GM21390 (cell line): ENCODE data around the gene TUB.

Experiments used
- ATAC-seq: cut with Tn5 transposase; IDR thresholded peaks from one replicate; pipeline ENCODE4 v1.9.1; 2021; ENCODE audit not compliant: unreplicated experiment

TUB gene

GRCh38 chr11:8089791-8090510 is 8.9 kb downstream of the TUB start:
- no peak for ATAC-seq

- ATAC-seq, result no peak
These were observed 9.7 kb downstream of the TUB start for GRCh38 chr11:8090756-8091155.

DNA sequence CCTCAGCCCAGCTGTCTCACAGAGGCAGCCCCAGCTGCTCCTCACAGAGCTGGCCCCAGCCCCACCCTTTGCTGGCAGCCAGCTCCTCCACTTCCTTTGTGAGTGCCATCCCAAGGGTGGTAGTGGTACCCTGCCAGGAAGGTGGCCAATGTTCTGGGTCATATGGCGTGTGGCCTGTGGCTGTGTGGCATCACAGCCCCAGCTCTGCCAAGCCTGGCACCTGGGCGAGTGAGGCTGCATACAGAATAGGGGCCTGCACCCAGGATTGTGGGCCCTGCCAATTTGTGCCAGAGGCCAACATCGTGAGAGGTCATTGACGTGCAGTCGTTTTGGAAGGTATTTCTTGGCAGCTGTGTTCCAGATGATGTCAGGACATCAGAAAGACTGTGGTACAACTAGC is 10.7 kb downstream of the TUB start:
- no peak for ATAC-seq

DNA sequence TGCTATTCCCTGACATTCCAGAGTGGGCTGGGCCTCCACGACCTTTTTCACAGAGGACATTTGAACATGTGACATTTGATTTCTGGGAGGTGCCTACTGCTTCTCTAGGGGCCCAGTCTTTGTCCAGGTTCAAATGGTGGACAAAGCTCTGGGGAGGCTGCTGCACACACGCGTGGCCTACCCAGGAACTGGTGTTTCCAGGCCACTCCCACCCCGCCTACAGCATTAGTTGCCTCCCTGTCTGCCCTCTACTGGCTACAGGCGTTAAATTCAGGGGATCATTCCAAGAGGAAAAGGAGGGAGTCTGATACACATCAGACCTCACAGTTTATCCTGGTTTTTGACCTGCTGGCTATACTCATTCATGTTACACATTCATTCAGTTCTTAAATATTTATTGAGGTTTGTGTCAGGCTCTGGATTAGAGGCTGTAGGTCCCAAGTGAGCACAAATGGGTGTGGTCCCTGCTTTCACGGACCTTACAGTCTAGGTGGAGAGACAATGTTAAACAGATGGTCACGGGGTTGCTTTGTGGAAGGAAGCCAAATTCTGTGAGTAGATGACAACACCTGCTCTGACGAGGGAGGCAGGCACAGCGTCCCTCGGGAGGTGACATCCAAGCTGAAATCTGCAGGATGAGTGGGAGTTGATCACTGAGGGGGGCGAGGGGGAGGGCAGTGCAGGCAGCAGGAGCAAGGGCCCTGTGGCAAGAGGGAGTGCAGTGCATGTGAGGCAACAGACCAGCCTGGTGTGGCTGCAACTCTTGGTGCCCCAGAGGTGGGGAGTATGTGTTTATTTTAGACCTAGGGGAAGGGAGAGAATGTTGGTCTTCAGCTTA is 11.8 kb downstream of the TUB start:
- peak; percentile 85 for ATAC-seq

DNA sequence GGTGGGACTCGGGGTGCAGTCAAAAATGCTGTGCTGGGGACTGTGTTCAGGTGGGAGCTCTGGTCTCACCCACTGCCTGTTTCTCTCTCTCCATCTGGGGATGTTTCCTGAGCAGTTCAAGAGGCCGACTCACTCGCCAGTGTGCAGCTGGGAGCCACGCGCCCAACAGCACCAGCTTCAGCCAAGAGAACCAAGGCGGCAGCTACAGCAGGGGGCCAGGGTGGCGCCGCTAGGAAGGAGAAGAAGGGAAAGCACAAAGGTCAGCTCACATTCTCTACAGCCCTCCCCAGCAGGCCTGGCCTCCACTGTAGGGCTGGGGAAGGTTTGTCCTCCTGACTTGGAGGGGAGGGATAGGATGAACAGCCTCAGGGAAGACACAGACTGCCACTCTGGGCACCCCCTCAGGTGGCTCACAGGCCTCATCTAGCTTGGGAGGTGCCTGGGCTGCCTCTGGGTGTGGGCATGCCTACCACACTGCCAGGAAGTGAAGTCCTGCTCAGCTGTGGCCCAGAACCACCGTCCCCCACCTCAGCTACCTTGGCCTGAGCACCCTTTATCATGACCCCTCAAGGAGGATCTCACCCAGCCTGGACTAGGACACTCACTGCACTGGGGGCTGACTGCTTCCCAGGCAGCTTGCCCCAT is 13.0 kb downstream of the TUB start:
- no peak for ATAC-seq

DNA sequence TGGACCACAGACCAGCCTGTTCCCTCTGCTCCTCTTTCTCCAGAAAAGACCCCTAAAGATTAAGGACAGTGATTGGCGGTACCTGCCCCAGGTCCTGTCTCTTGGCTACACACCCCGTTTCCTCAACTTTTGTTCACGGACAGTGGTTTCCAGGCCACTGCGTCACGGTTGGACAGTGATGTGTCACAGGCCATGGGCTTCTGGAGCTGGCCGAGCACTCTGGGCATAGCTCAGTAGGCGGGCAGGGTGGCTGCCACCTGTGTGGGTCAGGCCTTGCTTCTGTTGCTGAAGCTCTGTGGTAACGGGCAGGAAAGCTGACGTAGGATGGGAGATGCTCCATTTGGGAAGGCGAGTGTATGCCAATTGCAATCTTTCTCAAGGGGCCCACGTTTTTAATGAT is 13.6 kb downstream of the TUB start:
- no peak for ATAC-seq

DNA sequence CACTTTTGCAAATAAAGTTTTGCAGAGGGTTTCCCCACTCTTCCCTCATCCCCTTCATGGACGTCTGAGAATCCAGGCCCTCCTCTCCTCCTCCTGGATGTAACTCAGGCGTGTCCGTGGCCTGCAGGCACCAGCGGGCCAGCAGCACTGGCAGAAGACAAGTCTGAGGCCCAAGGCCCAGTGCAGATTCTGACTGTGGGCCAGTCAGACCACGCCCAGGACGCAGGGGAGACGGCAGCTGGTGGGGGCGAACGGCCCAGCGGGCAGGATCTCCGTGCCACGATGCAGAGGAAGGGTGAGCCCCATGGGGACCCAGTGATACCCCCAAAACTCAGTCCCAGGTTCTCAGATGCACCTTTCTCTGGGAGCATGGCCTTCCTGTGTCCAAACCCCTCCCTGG is 14.4 kb downstream of the TUB start:
- ATAC-seq, result no peak

DNA sequence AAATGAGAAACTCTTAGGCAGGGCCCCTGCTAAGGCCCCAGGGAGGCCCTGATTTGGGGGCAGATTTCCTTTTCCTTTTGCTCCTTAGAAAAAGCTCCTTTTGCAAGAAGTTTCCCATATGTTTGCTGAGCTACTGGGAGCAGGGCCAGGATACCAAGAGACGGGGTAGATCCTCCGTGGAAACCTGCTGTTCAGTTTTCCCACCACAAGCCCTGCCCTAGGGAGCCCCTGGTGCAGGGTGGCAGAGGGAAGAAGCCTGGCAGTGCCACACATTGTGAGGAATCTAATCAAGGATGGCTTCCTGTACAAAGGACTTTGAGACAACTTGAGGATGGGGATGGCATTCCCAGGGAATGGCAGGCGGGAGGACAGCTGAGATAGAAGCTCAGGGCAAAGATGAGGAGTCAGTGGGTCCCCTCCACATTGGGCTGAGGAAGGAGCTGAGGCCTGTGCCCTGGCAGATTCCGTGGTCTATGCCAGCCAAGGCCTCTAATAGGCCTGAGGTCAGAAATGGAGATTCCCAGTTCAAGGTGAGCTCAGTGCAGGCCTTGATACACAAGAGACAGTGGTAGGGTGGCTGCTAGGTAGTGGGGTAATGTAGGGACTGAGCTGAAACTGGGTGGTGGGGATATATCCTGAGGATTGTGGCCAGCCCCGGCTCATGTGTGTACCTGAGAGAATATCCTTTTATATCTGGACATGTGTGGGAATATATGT is 15.0 kb downstream of the TUB start:
- ATAC-seq, result no peak

- no peak for ATAC-seq
These were observed 15.6 kb downstream of the TUB start for GRCh38 chr11:8096575-8096974.

- ATAC-seq, result no peak
These were observed 16.1 kb downstream of the TUB start for GRCh38 chr11:8097062-8097461.

- no peak for ATAC-seq
These were observed 16.5 kb downstream of the TUB start for GRCh38 chr11:8097468-8097867.

DNA sequence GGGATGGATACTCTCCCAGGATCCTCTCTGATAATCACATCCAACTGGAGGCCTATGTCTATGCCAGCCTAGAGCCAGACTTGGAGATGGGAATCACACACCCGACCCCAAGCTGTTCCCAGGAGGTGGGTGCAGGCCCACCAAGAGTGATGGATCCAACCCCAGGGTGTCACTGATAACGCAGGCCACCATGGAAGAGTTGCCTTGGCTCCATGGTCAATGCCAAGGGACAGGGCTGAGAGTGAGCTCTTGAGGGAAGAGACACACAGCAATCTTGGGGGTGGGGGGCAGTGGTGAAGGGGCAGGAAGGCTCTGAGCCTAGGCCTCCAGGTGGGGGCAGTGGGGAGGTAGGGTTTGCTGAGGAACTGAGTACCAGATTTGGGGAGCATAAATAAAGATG is 16.9 kb downstream of the TUB start:
- ATAC-seq, result no peak

- ATAC-seq, result no peak
These were observed 17.4 kb downstream of the TUB start for GRCh38 chr11:8098361-8098760.

- ATAC-seq, result no peak
These were observed 17.9 kb downstream of the TUB start for GRCh38 chr11:8098879-8099278.

DNA sequence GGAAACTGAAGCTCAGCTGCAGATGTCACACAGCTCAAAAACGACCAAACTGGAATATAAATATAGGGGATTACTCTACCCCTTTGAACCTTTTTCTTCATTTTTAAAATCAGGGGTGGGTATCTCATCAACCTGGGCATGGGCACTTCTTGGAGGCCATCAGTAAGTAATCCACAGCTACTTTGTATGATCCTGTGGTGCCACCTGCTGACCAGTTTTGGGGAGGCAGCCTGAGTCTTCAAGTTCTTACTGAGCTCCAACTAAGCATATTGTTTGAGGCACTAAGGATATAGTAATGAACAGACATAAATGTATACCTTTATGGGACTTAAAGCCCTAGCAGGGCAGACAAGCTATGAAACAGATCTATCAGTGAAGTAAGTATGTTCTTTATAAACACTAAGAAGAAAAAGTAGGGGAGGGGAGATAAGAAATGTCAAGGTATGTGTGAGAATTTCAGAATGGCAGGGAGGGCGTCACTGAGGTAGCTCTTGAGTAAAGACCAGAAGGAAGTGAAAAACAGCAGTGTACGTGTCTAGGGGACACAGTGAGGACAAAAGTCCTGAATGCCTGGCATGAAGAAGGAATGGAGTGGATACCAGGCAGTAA is 18.4 kb downstream of the TUB start:
- peak; percentile 60 for ATAC-seq

GRCh38 chr11:8100158-8100557 is 19.1 kb downstream of the TUB start:
- no peak for ATAC-seq

DNA sequence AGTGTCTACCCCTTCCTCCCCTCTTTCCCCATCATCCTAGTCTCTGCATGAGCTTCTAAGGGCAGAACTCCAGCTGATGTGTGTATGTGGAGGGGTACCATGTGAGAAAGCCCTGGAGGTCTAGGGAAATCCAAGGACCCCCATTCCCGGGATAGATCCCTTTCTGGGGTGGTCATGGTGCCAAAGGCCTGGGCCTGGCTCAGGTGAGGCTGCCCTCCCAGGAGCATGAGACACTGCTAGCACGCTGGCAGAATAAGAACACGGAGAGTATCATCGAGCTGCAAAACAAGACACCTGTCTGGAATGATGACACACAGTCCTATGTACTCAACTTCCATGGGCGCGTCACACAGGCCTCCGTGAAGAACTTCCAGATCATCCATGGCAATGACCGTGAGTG is 19.6 kb downstream of the TUB start:
- ATAC-seq, result no peak

DNA sequence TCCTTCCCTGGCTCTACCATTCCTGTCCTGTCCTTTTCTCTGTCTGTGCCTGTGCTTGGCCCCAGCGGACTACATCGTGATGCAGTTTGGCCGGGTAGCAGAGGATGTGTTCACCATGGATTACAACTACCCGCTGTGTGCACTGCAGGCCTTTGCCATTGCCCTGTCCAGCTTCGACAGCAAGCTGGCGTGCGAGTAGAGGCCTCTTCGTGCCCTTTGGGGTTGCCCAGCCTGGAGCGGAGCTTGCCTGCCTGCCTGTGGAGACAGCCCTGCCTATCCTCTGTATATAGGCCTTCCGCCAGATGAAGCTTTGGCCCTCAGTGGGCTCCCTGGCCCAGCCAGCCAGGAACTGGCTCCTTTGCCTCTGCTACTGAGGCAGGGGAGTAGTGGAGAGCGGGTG is 20.4 kb downstream of the TUB start:
- no peak for ATAC-seq

- ATAC-seq, result no peak
These were observed 21.4 kb downstream of the TUB start for GRCh38 chr11:8102296-8102915.

DNA sequence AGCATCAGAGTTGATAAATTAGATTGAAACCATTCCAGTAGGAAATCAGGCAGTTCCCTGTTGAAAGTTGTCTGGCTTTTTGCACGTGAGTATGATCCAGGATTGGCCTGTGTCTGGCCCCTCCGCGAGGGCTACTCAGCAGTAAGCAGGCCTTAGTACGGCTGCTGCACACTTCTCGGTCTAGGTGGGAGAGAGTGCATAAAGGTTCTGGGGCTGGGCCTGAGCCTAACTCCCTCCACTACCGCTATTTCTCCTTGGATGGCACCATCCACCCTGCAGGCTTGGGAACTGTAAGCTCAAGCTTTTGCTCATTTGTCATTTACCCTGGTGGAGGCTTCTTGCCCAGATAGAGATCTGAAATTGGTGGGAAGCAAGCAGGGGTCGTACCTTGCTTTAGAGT is 22.0 kb downstream of the TUB start:
- ATAC-seq, result no peak

DNA sequence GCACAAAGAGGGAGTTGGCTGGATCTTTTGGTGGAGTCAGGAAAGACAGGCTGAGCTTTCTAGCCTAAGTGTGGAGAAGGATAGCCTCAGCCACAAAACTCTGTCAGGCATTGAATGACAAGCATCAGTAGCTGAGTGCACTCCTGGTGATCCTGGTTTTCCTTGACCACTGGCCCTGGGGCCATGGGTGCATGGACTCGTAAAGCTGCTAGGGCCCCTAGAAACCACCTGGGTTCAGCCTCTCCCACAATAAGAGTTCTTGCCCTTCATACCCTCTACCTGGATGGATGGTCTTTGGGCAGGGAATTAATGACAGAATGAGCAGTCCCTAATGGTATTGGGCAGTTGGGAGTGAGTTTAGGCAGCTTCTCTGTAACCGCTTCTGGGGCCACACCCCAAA is 22.9 kb downstream of the TUB start:
- no peak for ATAC-seq
